Ishikawa (cell line): ENCODE results near the gene FAM98B.
A peak's percentile ranks its signal among the peaks of the same experiment; 100 is the strongest.

Experiments
- CEBPB ChIP-seq: IDR thresholded peaks from 2 replicates; pipeline ENCODE4 v1.6.1; 2012
- CREB1 ChIP-seq: IDR thresholded peaks from 2 replicates; pipeline ENCODE4 v1.6.1; 2012; ENCODE audit warnings: low read depth
- EGR1 ChIP-seq: IDR thresholded peaks from 2 replicates; pipeline ENCODE4 v1.6.1; 2012
- EP300 ChIP-seq: IDR thresholded peaks from 2 replicates; pipeline ENCODE4 v1.6.1; 2012; ENCODE audit warnings: borderline replicate concordance
- FOXM1 ChIP-seq: IDR thresholded peaks from 2 replicates; pipeline ENCODE4 v1.6.1; 2012; ENCODE audit warnings: low read depth, borderline replicate concordance
- NFIC ChIP-seq: IDR thresholded peaks from 2 replicates; pipeline ENCODE4 v1.6.1; 2012
- RAD21 ChIP-seq: IDR thresholded peaks from 2 replicates; pipeline ENCODE4 v1.6.1; 2012; ENCODE audit warnings: low read depth
- REST ChIP-seq: IDR thresholded peaks from 2 replicates; pipeline ENCODE4 v1.6.1; 2012; ENCODE audit warnings: low read depth, mild to moderate bottlenecking
- TAF1 ChIP-seq: IDR thresholded peaks from 2 replicates; pipeline ENCODE4 v1.6.1; 2012; ENCODE audit warnings: low read depth, mild to moderate bottlenecking
- TCF12 ChIP-seq: IDR thresholded peaks from 2 replicates; pipeline ENCODE4 v1.6.1; 2012; ENCODE audit warnings: low read depth
- TEAD4 ChIP-seq: IDR thresholded peaks from 2 replicates; pipeline ENCODE4 v1.6.1; 2012
- USF1 ChIP-seq: IDR thresholded peaks from 2 replicates; pipeline ENCODE4 v1.6.1; 2012
- YY1 ChIP-seq: IDR thresholded peaks from 2 replicates; pipeline ENCODE4 v1.6.1; 2012; ENCODE audit warnings: low read depth
- ZBTB7A ChIP-seq: IDR thresholded peaks from 2 replicates; pipeline ENCODE4 v1.6.1; 2012; ENCODE audit warnings: low read depth
- TF ChIP-seq, protein P1 (sequence below): IDR thresholded peaks from 2 replicates; pipeline ENCODE4 v1.6.1; 2012

The FAM98B gene

GRCh38 chr15:38414357-38414756, 39.6 kb upstream of the FAM98B start:
- TF ChIP-seq NFIC (no peak), RAD21 (peak; percentile 64)

DNA sequence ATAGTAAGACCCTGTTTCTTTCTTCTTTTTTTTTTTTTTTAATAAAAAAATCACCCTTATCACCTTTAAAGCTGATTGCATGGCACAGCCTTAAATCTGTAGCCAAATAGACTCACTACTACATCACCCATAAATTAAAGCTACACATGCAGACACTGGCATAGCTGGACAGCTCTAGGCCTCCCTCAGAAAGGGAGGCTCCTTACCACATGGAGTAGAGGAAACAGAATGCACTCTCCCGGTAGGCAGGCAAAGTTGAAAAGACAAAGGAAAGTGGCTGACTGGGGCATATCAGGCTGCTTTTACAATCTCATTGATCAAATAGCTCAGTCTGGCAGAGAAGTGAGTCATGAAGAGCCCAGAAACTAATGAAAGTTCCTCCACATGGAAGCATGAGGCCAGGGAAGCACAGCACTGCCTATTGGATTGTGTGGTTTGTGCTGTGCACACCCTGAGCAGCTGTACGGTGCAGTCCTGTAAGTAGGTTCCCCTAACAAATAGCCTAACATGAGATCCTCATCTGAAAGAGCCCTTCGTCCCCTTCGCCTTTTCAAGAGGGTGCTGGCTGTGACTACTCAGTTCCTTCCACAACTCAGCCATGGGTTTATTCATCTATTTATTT, 32.7 kb upstream of the FAM98B start:
- TF ChIP-seq, protein P1, sequence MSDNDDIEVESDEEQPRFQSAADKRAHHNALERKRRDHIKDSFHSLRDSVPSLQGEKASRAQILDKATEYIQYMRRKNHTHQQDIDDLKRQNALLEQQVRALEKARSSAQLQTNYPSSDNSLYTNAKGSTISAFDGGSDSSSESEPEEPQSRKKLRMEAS, result no peak
- no peak for TF ChIP-seq CEBPB
- TF ChIP-seq ZBTB7A, result no peak
- no peak for TF ChIP-seq NFIC
- no peak for TF ChIP-seq TCF12
- TF ChIP-seq CREB1, result no peak
- no peak for TF ChIP-seq TAF1
- no peak for TF ChIP-seq TEAD4
- no peak for TF ChIP-seq EP300
- TF ChIP-seq EGR1, result no peak

DNA sequence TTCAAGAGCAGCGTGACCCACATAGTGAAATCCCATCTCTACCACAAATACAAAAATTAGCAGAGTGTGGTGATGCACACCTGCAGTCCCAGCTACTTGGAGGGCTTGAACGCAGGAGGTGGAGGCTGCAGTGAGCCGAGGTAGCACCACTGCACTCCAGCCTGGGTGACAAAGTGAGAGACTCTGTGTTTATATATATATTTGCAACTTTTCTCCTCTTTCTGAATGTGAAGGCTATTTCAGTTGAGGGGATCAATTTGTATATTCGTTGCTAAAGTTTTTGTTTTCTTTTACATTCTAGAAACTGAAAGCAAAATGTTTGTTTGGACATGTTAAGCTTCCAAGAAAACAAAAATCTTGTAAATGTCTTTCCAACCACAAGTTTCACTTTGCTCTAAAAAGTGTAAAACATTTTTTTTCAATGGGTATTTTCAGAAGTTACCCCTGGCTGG, 29.8 kb upstream of the FAM98B start:
- TF ChIP-seq RAD21 (no peak), CREB1 (no peak), USF1 (no peak), EGR1 (no peak)

DNA sequence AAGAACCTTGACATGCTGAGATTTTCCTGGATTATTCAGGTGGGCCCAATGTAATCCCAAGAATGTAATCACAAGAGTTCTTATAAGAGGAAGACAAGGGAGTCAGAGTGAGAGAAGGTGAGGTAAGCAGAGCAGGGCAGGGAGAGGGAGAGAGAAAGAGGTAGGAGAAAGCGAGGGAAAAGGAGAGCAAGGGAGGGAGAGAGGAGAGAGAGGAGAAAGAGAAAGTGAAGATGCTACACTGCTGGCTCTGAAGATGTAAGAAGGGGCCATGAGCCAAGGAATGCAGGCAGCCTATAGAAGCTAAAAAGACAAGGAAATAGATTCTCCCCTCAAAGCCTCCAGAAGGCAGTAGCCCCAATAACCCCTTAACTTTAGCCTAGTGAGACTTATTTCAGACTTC, 28.7 kb upstream of the FAM98B start:
- no peak for TF ChIP-seq TCF12
- no peak for TF ChIP-seq ZBTB7A
- TF ChIP-seq EP300, result no peak
- no peak for TF ChIP-seq TEAD4
- TF ChIP-seq FOXM1, result no peak
- no peak for TF ChIP-seq YY1

DNA sequence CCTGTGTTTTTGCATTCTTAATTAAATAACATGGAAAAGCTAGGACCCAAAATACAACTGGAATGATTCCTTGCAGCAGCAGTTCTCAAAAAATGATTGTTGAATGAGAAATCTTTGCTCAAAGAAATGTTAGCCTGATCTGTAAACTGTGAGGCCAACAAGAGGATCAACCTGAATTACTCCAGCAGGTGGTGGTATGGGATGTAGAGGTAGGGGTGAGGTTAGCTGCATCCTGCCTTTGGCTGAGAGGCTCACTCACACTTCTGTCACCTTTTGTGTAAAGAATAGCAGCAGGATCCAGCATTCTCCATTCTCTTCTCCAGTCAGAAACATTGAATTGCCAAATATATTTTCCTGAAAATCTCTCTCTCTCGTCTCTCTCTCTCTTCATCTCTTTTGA, 26.5 kb upstream of the FAM98B start:
- no peak for TF ChIP-seq NFIC
- no peak for TF ChIP-seq EGR1
- no peak for TF ChIP-seq USF1
- no peak for TF ChIP-seq CREB1
- TF ChIP-seq ZBTB7A, result no peak
- no peak for TF ChIP-seq TCF12
- no peak for TF ChIP-seq TAF1
- no peak for TF ChIP-seq EP300
- TF ChIP-seq FOXM1, result no peak
- TF ChIP-seq TEAD4, result no peak

- TF ChIP-seq EGR1 (no peak), ZBTB7A (no peak), CEBPB (no peak), NFIC (no peak), TCF12 (no peak), YY1 (no peak), RAD21 (no peak), EP300 (no peak), REST (no peak), CREB1 (no peak), TAF1 (no peak), TEAD4 (no peak), USF1 (no peak), FOXM1 (no peak)
- TF ChIP-seq, protein P1, result no peak
Observed at GRCh38 chr15:38430106-38430760, 23.7 kb upstream of the FAM98B start.

GRCh38 chr15:38436993-38437392, 16.9 kb upstream of the FAM98B start:
- TF ChIP-seq EP300, result no peak
